Measurements from ENCODE around the gene TNNI2. TPM values are rescaled to one million over a fixed set of nuclear protein-coding genes. Genes with fewer than 3 reads are reported as not detected.

Gene TNNI2
- total RNA-seq, 1 experiment from 2014 or later, result 7.8 TPM

GRCh38 chr11:1845561-1846452 lies 7.0 kb downstream of the TNNI2 start:
- CTCF ChIA-PET, result interaction anchor here (0.7 kb wide), 1 partner anchor 1244 kb away, joined by 3 read pairs; no protein-coding TSS in a partner anchor

GRCh38 chr11:1846453-1846932 lies 7.7 kb downstream of the TNNI2 start:
- DNase-seq, result no peak
- Histone ChIP-seq H3K27ac (no peak overlapping the region), H3F3A (ENCODE audit: insufficient read depth, low read depth) (no peaks in the 10 kb centered on the region), H3K9me3 (ENCODE audit: insufficient read depth, low read depth) (no peaks in the 10 kb centered on the region), H3K4me2 (no peak overlapping the region), H3K9me2 (ENCODE audit: insufficient read depth) (no peaks in the 10 kb centered on the region), H4K20me1 (ENCODE audit: insufficient read depth) (no peaks in the 10 kb centered on the region), H3K79me2 (ENCODE audit: low read depth) (no peaks in the 10 kb centered on the region), H3K27me3 (ENCODE audit: insufficient read depth, low read depth) (no peaks in the 10 kb centered on the region), H3K4me1 (replicated peaks; ENCODE audit: insufficient read depth) (no peaks in the 10 kb centered on the region; the same call in 1 of the 2 replicates), H3K4me3 (no peak overlapping the region), H2AFZ (no peak overlapping the region), H3K36me3 (ENCODE audit: low read depth) (no peaks in the 10 kb centered on the region)
- intact Hi-C loops (cut with micrococcal nuclease; ENCODE audit: unreplicated experiment), result no loop called here
- no TSS peak for BruUV-seq (replicated peaks)
- TF ChIP-seq CTCF (conservative IDR thresholded peaks at IDR 0.05) (no peak), EZH2 (IDR thresholded peaks at IDR 0.05; ENCODE audit: low read depth) (no peak)
- ChIA-PET CTCF (no interaction called here), POLR2A (ENCODE audit: unreplicated experiment) (no interaction called here)

More at GRCh38 chr11:1845561-1846452, 7.0 kb downstream of the TNNI2 start:
- Histone ChIP-seq H3K9me3 (ENCODE audit: insufficient read depth, low read depth) (no peaks in the 10 kb centered on the region), H3K27me3 (ENCODE audit: insufficient read depth, low read depth) (no peaks in the 10 kb centered on the region), H3F3A (ENCODE audit: insufficient read depth, low read depth) (no peaks in the 10 kb centered on the region), H3K9me2 (ENCODE audit: insufficient read depth) (no peaks in the 10 kb centered on the region), H3K4me3 (no peak overlapping the region), H3K36me3 (ENCODE audit: low read depth) (no peaks in the 10 kb centered on the region), H3K27ac (no peak overlapping the region), H3K4me2 (no peak overlapping the region), H3K4me1 (replicated peaks; ENCODE audit: insufficient read depth) (no peaks in the 10 kb centered on the region; the same call in 1 of the 2 replicates), H2AFZ (no peak overlapping the region), H4K20me1 (ENCODE audit: insufficient read depth) (no peaks in the 10 kb centered on the region), H3K79me2 (ENCODE audit: low read depth) (no peaks in the 10 kb centered on the region)
- intact Hi-C loops (cut with micrococcal nuclease; ENCODE audit: unreplicated experiment), result no loop called here
- BruUV-seq (replicated peaks), result no TSS peak
- TF ChIP-seq CTCF (conservative IDR thresholded peaks at IDR 0.05) (no peak), EZH2 (IDR thresholded peaks at IDR 0.05; ENCODE audit: low read depth) (no peak)
- no peak for DNase-seq
- POLR2A ChIA-PET (ENCODE audit: unreplicated experiment), result no interaction called here

GRCh38 chr11:1847006-1847735 lies 8.4 kb downstream of the TNNI2 start:
- Histone ChIP-seq H3K9me2 (ENCODE audit: insufficient read depth) (no peaks in the 10 kb centered on the region), H3K4me3 (no peak overlapping the region), H3K9me3 (ENCODE audit: insufficient read depth, low read depth) (no peaks in the 10 kb centered on the region), H3K4me1 (replicated peaks; ENCODE audit: insufficient read depth) (no peaks in the 10 kb centered on the region; the same call in 1 of the 2 replicates), H3K79me2 (ENCODE audit: low read depth) (no peaks in the 10 kb centered on the region), H4K20me1 (ENCODE audit: insufficient read depth) (no peaks in the 10 kb centered on the region), H3F3A (ENCODE audit: insufficient read depth, low read depth) (no peaks in the 10 kb centered on the region), H3K27me3 (ENCODE audit: insufficient read depth, low read depth) (no peaks in the 10 kb centered on the region), H3K27ac (no peak overlapping the region), H3K4me2 (no peak overlapping the region), H3K36me3 (ENCODE audit: low read depth) (no peaks in the 10 kb centered on the region), H2AFZ (no peak overlapping the region)
- CTCF ChIA-PET, result interaction anchor here (0.6 kb wide), 1 partner anchor 153 kb away, joined by 7 read pairs; no protein-coding TSS in a partner anchor
- intact Hi-C loops (cut with micrococcal nuclease; ENCODE audit: unreplicated experiment), result no loop called here
- BruUV-seq (replicated peaks), result no TSS peak
- no peak for TF ChIP-seq CTCF (conservative IDR thresholded peaks at IDR 0.05)
- TF ChIP-seq EZH2 (IDR thresholded peaks at IDR 0.05; ENCODE audit: low read depth), result no peak
- POLR2A ChIA-PET (ENCODE audit: unreplicated experiment), result interaction anchor here (0.6 kb wide), 1 partner anchor 13 kb away, joined by 5 read pairs; no protein-coding TSS in a partner anchor
- no peak for DNase-seq

Measured in PC-9 (cell line).